GM21447 (cell line): ENCODE measurements around the gene FRAS1.
"Not testable (repeated sequence)": the region's sequence is repeated elsewhere in the genome, so short reads cannot be mapped to it uniquely, and the experiment has no call there.

Experiments
- ATAC-seq: cut with Tn5 transposase; IDR thresholded peaks from one replicate; pipeline ENCODE4 v1.9.1; 2021; ENCODE audit not compliant: unreplicated experiment

FRAS1 gene

GRCh38 chr4:78162342-78162741, 105.2 kb downstream of the FRAS1 start:
- ATAC-seq = no peak

GRCh38 chr4:78162821-78163220, 105.7 kb downstream of the FRAS1 start:
- no peak for ATAC-seq

- ATAC-seq = no peak
Observed at GRCh38 chr4:78165758-78166157, 108.6 kb downstream of the FRAS1 start.

- no peak for ATAC-seq
Observed at GRCh38 chr4:78166622-78167021, 109.5 kb downstream of the FRAS1 start.

- ATAC-seq = no peak
Observed at GRCh38 chr4:78167510-78167909, 110.4 kb downstream of the FRAS1 start.

- ATAC-seq = no peak
Observed at GRCh38 chr4:78168029-78168428, 110.9 kb downstream of the FRAS1 start.

GRCh38 chr4:78169728-78170127, 112.6 kb downstream of the FRAS1 start:
- ATAC-seq = no peak

GRCh38 chr4:78171482-78171881, 114.4 kb downstream of the FRAS1 start:
- no peak for ATAC-seq

GRCh38 chr4:78174891-78175290, 117.8 kb downstream of the FRAS1 start:
- ATAC-seq = no peak

GRCh38 chr4:78179196-78179595, 122.1 kb downstream of the FRAS1 start:
- ATAC-seq = no peak

GRCh38 chr4:78181681-78182234, 124.6 kb downstream of the FRAS1 start:
- not testable (repeated sequence) for ATAC-seq

- ATAC-seq = no peak
Observed at GRCh38 chr4:78184584-78184983, 127.5 kb downstream of the FRAS1 start.

- ATAC-seq = no peak
Observed at GRCh38 chr4:78185117-78185516, 128.0 kb downstream of the FRAS1 start.

- ATAC-seq = no peak
Observed at GRCh38 chr4:78186597-78187543, 129.7 kb downstream of the FRAS1 start.

- ATAC-seq = no peak
Observed at GRCh38 chr4:78190068-78190467, 132.9 kb downstream of the FRAS1 start.

- ATAC-seq = no peak
Observed at GRCh38 chr4:78190595-78190994, 133.5 kb downstream of the FRAS1 start.

GRCh38 chr4:78197947-78198346, 140.8 kb downstream of the FRAS1 start:
- no peak for ATAC-seq

GRCh38 chr4:78199984-78200383, 142.9 kb downstream of the FRAS1 start:
- ATAC-seq = no peak

- no peak for ATAC-seq
Observed at GRCh38 chr4:78200949-78201348, 143.8 kb downstream of the FRAS1 start.

- ATAC-seq = no peak
Observed at GRCh38 chr4:78204176-78204575, 147.1 kb downstream of the FRAS1 start.

GRCh38 chr4:78205591-78205990, 148.5 kb downstream of the FRAS1 start:
- ATAC-seq = no peak

GRCh38 chr4:78207541-78207940, 150.4 kb downstream of the FRAS1 start:
- ATAC-seq = no peak
